Cerebellar cortex (tissue), 1 donor: ENCODE results near the gene GREM2.

Source experiments
- DNase-seq: peaks from one replicate; pipeline ENCODE4 v3.0.0-alpha.2; 2015; ENCODE audit warnings: low spot score

GREM2 gene

DNA sequence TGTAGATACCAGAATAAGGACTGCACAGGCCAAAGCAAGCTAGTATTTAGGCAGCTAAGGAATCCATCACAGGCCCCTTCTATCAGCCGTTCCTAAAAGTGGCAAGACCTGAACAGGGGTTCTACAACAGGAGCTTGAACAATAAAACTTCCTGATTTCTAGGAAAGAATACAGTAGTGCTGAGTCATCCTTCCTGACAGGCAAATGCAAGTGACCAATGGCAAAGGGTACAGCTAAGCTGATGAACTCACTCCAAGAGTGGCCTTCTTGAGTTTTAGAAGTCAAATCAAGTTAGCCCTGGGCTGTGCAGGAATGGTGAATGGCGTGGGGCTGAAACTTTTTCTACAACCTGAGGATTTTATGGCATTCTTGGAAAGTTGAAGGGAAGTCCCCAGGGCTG is 112.9 kb downstream of the GREM2 start:
- DNase-seq: no peak

DNA sequence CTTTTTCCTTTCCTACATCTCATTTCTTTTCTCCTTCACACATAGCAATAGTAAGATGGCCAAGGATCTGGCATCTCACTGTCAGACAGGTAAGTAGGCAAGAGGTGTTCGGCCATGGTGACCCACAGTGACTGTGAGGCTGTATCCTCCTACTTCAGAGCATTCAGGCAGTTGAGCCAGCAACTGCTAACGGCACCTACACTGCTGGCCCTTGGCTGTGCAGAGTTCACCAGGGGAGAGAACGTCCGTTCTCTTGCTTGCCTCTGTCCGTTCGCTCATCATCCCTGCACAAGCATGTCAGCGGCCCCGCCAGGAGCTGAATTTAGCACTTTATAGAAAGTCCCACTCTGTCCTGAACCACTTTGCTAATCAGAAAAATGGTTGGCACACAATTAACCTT is 113.6 kb downstream of the GREM2 start:
- no peak for DNase-seq

- DNase-seq: no peak
Observed at GRCh38 chr1:240497908-240498307, 114.0 kb downstream of the GREM2 start.

GRCh38 chr1:240496941-240497340 is 115.0 kb downstream of the GREM2 start:
- no peak for DNase-seq

GRCh38 chr1:240496356-240496755 is 115.6 kb downstream of the GREM2 start:
- DNase-seq: no peak

DNA sequence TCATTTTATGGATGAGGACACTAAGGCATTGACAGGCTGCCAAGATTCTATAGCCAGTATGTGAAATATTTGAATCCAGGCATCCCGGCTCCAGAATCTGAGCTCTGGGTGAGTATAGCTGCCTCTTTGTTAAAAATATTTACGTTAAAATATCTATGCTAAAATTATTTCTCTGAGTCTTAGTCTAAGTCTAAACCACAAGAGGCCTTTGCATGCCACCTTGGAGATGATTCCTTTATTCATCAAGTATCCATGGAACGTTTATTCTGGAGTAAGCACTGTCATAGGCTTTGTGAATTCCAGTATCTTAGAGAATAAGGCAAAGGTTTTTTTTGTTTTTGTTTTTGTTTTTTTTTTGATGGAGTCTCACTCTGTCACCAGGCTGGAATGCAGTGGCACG is 116.4 kb downstream of the GREM2 start:
- DNase-seq: no peak

- DNase-seq: peak; percentile 19
Observed at GRCh38 chr1:240492832-240493440, 119.0 kb downstream of the GREM2 start.

- no peak for DNase-seq
Observed at GRCh38 chr1:240491796-240492195, 120.2 kb downstream of the GREM2 start.

DNA sequence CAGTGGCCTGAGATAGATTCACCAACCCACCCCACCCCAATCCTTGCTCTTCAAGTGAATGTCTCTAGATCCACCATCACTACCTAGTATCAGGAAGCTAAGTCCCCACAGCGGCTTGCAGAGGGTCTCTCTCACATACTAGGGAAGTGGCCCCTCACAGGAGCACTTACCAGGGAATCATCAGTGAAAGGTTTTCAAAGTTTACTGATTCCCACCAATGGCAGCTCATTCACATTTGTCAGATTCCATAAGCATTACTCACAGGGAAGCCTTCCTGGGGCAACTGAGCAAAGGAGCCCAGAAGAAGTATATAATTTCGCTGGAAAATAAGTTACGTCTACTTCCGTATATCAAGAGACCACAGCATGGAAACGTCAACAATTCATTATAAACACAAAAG is 120.8 kb downstream of the GREM2 start:
- no peak for DNase-seq

DNA sequence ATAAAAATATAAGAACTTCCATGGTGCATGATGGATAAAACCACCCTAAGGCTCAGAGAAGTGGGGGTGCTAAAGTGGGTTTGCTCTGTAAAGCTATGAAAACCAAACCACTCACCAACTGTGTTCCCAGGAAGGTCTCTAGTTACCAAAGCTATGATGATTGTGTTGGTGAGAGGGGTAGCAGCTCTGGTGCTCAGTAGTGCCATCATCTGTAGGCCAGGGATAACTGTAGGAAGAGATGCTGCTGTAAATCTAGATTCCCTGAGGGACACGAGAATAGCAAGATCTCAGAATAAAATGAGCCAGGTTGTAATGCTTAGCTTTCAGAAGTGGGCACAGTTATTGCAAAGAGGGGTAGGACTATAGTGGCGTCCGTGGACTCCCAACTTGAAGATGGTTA is 124.5 kb downstream of the GREM2 start:
- DNase-seq: no peak

GRCh38 chr1:240486611-240487010 is 125.3 kb downstream of the GREM2 start:
- no peak for DNase-seq

- DNase-seq: no peak
Observed at GRCh38 chr1:240484804-240485443, 127.0 kb downstream of the GREM2 start.

- no peak for DNase-seq
Observed at GRCh38 chr1:240478536-240478935, 133.4 kb downstream of the GREM2 start.

DNA sequence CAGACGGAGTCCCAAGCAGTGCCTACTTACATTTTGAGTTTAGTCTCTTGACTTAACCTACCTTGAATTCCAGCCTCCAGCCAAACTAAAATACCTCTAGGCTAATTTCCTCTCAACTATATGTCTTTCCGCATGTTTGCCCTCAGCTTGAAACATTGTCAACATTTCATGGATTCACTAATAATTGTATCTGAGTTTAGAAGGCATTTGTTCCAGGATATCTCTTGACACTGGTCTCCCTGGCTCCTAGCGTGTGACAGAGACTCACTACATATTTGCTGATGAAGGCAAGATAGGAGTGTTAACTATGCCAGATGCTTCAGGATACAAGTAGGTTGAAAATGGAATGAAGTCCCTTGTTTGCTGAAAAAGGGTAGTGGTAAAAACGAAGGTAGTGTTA is 136.1 kb downstream of the GREM2 start:
- no peak for DNase-seq

DNA sequence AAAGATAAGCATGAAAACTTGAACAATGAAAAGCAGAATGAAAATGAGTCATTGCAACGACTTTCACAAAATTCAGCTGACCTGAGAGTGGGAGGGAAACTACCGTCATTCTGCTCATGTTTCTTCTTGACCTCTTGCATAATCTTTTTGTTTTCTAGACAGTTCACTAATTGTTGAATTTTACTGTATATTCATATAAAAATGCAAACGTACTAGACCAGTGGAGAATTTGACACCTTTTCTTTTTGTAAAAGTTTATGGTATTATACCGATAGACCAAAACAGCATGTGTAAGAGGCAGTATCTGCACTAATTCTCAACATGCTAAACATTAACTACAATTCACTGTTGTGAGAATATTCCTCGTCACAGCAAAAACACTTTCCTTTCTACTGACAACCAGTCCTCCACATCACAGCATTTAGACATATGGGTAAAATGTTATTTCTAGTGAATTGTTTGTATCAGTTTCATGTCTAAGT is 137.8 kb downstream of the GREM2 start:
- DNase-seq: no peak

DNA sequence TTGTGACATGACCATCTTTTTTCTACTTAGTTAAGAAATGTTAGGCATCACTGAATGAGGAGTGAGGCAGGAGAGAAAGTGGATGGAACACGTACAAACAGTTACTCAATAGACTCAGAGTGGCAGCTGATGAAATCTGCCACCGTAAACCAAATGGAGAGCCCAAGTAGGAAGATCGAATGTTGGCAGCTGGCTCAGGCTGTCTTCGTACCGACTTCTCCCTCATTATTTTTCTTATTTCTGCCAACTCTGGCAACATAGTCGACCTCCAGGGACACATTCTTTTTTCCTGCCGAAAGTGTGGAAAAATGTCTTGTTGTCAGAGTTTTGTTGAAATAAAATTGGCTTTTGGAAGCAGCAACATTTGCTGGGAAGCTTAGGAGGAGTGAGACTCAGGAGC is 143.3 kb downstream of the GREM2 start:
- DNase-seq: no peak

GRCh38 chr1:240467895-240468294 is 144.1 kb downstream of the GREM2 start:
- DNase-seq: no peak

- no peak for DNase-seq
Observed at GRCh38 chr1:240466509-240466908, 145.4 kb downstream of the GREM2 start.

DNA sequence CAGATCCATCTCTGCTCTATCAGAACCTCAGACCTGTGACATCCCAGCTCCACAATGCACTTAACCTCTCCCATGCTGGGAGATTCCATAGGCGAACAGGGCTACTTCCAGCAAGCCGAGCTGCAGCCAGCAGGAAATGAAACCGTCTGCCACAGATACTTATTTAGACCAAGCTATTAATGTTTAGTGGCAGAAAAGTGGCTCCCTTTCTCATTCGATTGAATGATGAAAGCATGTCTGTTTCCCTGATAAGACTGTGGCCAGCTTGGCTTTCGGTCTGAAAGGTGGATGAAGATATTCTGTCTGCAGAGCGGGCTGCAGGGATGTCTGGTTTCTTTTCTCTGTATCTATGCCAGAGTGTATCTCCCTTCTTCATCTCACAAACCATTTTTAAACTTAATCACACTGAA is 146.4 kb downstream of the GREM2 start:
- DNase-seq: peak; percentile 7

DNA sequence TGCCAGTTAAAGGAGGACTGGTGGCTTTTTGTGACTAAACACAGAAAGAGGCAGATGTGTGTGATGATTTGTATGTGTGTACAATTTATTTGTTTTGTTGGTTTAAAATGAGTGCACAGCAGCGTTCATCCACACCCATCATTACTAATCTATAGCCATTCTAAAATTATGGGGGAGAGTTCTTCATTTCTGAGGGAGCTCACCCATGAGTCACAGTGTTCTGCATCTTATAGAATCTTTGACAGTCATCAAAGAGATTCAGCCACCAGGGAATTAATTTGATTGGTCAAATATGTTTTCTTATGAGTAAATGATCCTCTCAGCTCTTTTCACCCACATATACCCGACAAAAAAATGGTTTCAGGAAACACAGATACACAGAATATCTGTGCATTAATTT is 147.9 kb downstream of the GREM2 start:
- DNase-seq: no peak

DNA sequence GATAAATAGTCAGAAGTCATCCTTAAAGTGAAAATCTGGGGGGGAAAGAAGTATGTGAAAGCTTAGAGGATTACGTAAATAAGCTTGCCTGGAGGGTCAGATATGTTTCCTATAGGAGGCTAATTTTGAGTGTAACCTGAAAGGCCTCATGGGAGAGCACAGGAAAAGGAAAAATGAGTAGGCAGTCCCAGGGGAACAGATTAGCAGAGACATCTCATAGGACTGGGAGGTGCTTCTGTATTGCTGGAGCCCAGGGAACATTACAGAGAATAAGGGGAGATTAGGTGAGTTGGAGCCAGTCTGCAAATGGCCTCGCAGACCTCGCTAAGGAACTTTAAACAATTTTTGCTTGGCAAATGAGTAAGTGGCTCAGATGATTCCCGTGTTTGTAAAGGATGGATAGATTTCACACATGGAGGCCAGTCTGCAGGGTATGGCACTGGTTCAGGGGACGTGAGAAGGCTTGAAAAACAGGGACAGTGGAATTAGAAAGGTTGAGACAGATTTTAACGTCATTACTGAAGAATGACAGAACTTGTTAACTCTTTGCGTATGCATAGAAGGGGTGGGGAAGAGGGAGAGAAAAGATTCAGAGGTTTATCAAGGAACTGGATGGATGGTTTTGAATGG is 149.1 kb downstream of the GREM2 start:
- DNase-seq: no peak

- DNase-seq: no peak
Observed at GRCh38 chr1:240462277-240462676, 149.7 kb downstream of the GREM2 start.

- no peak for DNase-seq
Observed at GRCh38 chr1:240457203-240457602, 154.8 kb downstream of the GREM2 start.
